ENCODE results near the gene CLDN15. TPM values are rescaled to one million over a fixed set of nuclear protein-coding genes. Genes with fewer than 3 reads are reported as not detected.
"Not testable (repeated sequence)": the region's sequence is repeated elsewhere in the genome, so short reads cannot be mapped to it uniquely, and the experiment has no call there.

CLDN15 gene
- total RNA-seq = 10 to 100 TPM in 1 of 2 donors, 1 to 10 TPM in 1; 9.2 to 17.4 TPM

DNA sequence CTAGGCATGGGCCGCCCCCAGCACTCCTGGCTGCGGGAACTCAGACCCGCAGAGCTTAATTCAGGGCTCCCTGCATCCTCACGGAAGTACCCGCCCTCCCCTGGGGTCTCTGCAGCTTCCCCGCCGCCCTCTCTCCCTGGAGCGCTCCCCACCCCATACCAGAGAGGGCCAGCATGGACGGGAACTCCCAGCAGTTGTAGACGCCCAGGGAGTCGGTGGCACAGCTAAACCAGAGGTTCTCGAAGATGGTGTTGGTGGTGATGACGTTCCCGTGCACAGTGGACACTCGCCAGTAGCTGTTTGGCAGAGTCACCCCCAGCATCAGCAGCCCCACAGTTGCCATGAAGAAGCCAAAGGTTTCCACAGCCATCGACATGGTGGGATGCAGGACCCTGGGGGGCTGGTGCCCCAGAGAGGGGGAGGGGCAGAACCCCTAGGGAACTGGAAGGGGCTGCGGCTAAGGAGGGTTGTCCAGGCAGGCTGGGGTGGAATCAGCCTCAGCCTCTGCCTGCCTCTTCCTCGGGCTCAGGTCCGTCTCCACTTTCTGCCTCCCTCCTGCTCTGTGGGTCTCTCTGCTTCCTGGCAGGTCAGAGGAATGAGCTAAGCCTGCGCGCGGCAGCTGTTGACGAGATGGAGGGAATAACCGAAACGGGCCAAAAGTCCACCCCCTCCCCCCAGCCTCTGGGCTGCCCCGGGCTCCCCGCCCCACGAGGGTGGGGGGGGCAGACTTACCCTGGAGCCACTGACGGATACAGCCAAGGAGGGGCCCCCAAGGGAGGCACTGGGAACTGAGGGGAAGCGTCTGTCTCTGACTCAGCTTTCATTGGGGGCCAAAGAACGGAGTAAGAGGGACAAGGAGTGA lies at the start of gene CLDN15:
CLDN15 (minus strand) TSS at position 597 of the 862 bp plus-strand sequence; CDS start at position 376, 221 bp downstream.
- Histone ChIP-seq H3K27me3 (replicated peaks; ENCODE audit: insufficient read depth) (no peaks in the 10 kb centered on the region), H3K4me3 (no peak within 1 kb of the TSS), H3K9me3 (no peaks in the 10 kb centered on the region), H3K27ac (peak within 1 kb of the TSS; percentile 44 to 49), H3K36me3 (peaks cover 0 to 9% of the 10 kb centered on the region in 2 donors), H3K4me1 (replicated peaks) (no peaks in the 10 kb centered on the region)
- no peak for DNase-seq (ENCODE audit: low spot score)
- intact Hi-C loops (cut with DNase I) = no loop called here
- WGBS = 67% methylated on average over 31 of the region's 31 CpGs
- TF ChIP-seq, protein P1, sequence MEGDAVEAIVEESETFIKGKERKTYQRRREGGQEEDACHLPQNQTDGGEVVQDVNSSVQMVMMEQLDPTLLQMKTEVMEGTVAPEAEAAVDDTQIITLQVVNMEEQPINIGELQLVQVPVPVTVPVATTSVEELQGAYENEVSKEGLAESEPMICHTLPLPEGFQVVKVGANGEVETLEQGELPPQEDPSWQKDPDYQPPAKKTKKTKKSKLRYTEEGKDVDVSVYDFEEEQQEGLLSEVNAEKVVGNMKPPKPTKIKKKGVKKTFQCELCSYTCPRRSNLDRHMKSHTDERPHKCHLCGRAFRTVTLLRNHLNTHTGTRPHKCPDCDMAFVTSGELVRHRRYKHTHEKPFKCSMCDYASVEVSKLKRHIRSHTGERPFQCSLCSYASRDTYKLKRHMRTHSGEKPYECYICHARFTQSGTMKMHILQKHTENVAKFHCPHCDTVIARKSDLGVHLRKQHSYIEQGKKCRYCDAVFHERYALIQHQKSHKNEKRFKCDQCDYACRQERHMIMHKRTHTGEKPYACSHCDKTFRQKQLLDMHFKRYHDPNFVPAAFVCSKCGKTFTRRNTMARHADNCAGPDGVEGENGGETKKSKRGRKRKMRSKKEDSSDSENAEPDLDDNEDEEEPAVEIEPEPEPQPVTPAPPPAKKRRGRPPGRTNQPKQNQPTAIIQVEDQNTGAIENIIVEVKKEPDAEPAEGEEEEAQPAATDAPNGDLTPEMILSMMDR (IDR thresholded peaks at IDR 0.05) = no peak
- no peak for TF ChIP-seq POLR2AphosphoS5 (IDR thresholded peaks at IDR 0.05)
- no peak for TF ChIP-seq POLR2A (IDR thresholded peaks at IDR 0.05)

DNA sequence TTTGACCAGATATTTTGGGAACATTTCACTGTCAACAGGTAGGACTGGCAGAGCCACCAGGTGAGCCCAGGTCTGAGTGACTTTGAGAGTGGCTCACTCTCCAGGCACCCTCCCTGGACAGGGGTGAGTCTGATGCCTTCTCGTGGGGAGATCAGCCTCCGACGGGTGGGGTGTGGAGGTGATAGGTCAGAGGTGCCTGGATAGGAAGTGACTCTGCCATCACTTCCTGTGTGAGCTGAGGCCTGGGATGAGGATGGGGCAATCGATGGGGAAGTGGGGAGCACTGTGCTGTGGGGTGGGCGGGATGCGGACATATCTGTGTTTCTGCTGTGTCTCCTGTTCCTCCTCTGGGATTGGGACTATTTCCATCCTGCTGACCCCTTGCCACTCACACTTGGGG lies 49.4 kb upstream of the CLDN15 start:
- intact Hi-C loops (cut with DNase I) = no loop called here
- 85% methylated on average over 6 of the region's 6 CpGs for WGBS

GRCh38 chr7:101285880-101286279 lies 48.3 kb upstream of the CLDN15 start:
- intact Hi-C loops (cut with DNase I); H3K27me3 ChIP-seq (replicated peaks; ENCODE audit: insufficient read depth); H3K4me3 ChIP-seq; H3K36me3 ChIP-seq; H3K4me1 ChIP-seq (replicated peaks); H3K9me3 ChIP-seq; H3K27ac ChIP-seq: not testable (repeated sequence)
- TF ChIP-seq, protein P1 (IDR thresholded peaks at IDR 0.05) = peak in 1 of 4 experiments; percentile 19
- peak; percentile 51 for TF ChIP-seq POLR2AphosphoS5 (IDR thresholded peaks at IDR 0.05)
- WGBS = 39% methylated on average over 3 of the region's 3 CpGs
- peak; percentile 61 for DNase-seq (ENCODE audit: low spot score)

More for the DNA sequence above, 49.4 kb upstream of the CLDN15 start:
- Histone ChIP-seq H3K4me3 (no peak overlapping the region), H3K36me3 (no peaks in the 10 kb centered on the region), H3K4me1 (replicated peaks) (no peaks in the 10 kb centered on the region), H3K27ac (no peak overlapping the region), H3K27me3 (replicated peaks; ENCODE audit: insufficient read depth) (no peaks in the 10 kb centered on the region), H3K9me3 (no peaks in the 10 kb centered on the region)
- TF ChIP-seq, protein P1 (IDR thresholded peaks at IDR 0.05) = no peak
- TF ChIP-seq POLR2A (IDR thresholded peaks at IDR 0.05) (no peak), POLR2AphosphoS5 (IDR thresholded peaks at IDR 0.05) (peak; percentile 7)
- DNase-seq (ENCODE audit: low spot score) = no peak

GRCh38 chr7:101285171-101285570 lies 47.6 kb upstream of the CLDN15 start:
- WGBS = 83% methylated on average over 9 of the region's 9 CpGs
- H3K4me1 ChIP-seq (replicated peaks) = no peaks in the 10 kb centered on the region
- H3K9me3 ChIP-seq = no peaks in the 10 kb centered on the region
- no peaks in the 10 kb centered on the region for H3K36me3 ChIP-seq
- no peak for TF ChIP-seq POLR2AphosphoS5 (IDR thresholded peaks at IDR 0.05)
- TF ChIP-seq, protein P1 (IDR thresholded peaks at IDR 0.05) = no peak
- TF ChIP-seq POLR2A (IDR thresholded peaks at IDR 0.05) = no peak
- H3K4me3 ChIP-seq = no peak overlapping the region
- no peaks in the 10 kb centered on the region for H3K27me3 ChIP-seq (replicated peaks; ENCODE audit: insufficient read depth)
- intact Hi-C loops (cut with DNase I) = no loop called here
- DNase-seq (ENCODE audit: low spot score) = no peak
- H3K27ac ChIP-seq = no peak overlapping the region

DNA sequence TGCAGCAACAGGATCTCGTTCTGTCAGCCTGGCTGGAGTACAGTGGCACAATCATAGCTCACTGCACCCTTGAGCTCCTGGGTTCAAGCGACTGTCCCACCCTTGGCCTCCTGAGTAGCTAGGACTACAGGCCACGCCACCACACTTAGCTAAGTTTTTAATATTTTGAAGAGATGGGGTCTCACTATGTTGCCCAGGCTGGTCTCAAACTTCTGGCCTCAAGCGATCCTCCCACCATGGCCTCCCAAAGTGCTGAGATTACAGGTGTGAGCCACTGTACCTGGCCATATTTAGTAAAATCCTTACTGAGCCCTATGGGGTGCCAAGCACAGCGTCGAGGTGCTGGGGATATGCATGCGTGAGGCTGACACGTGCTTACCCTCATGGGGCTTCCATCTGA lies 43.3 kb upstream of the CLDN15 start:
- H3K9me3 ChIP-seq; H3K27ac ChIP-seq; DNase-seq (ENCODE audit: low spot score); H3K36me3 ChIP-seq; H3K4me1 ChIP-seq (replicated peaks); H3K4me3 ChIP-seq; H3K27me3 ChIP-seq (replicated peaks; ENCODE audit: insufficient read depth): not testable (repeated sequence)
- intact Hi-C loops (cut with DNase I) = loop anchor here (5.0 kb wide), 1 partner anchor 139 kb away; no protein-coding TSS in a partner anchor
- 91% methylated on average over 8 of the region's 8 CpGs for WGBS

Measured in prostate gland (tissue), 2 donors.